GM18870 (cell line): ENCODE results near the gene TOP2A.
"Not testable (repeated sequence)": the region's sequence is repeated elsewhere in the genome, so short reads cannot be mapped to it uniquely, and the experiment has no call there.

Source experiments
- ATAC-seq: cut with Tn5 transposase; IDR thresholded peaks from one replicate; pipeline ENCODE4 v1.9.1; 2021; ENCODE audit warnings: moderate library complexity; ENCODE audit not compliant: unreplicated experiment

TOP2A gene

DNA sequence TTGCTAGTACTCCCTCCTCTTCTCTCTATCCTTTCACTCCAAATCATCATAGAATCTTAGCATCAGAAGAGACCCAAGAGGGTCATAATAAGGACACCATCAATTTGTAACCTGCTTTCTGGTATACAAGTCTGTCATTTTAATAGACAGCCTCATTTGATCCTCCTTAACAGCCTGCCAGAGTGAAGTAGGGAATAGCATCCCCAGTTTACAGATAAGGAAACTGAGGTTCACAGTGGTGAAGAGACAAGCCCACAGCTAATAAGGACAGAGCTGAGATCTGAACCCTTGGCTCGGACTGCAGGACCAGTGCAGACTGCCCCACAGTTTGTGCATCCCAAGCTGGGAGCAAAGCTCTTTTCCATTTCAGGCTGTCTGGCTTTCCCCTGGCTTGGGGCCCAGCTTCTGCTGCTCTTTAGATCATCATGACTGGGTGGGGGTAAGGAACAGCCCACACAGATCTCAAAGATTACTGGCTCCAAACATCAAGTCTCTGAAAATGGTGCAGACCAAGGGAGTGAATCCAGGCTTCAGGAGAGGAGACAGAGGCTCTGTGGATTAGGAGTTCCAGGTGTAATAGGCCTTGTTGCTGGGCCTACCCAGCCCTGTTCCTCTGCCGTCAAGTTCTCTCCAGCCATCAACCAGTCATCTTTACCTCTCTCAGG lies 15.3 kb upstream of the TOP2A start:
- ATAC-seq = no peak

- ATAC-seq = no peak
Measured at GRCh38 chr17:40431231-40431602, 13.5 kb upstream of the TOP2A start.

- ATAC-seq = no peak
Measured at GRCh38 chr17:40430272-40431230, 12.9 kb upstream of the TOP2A start.

GRCh38 chr17:40427002-40427491 lies 9.4 kb upstream of the TOP2A start:
- ATAC-seq = no peak

- no peak for ATAC-seq
Measured at GRCh38 chr17:40425741-40426140, 8.0 kb upstream of the TOP2A start.

DNA sequence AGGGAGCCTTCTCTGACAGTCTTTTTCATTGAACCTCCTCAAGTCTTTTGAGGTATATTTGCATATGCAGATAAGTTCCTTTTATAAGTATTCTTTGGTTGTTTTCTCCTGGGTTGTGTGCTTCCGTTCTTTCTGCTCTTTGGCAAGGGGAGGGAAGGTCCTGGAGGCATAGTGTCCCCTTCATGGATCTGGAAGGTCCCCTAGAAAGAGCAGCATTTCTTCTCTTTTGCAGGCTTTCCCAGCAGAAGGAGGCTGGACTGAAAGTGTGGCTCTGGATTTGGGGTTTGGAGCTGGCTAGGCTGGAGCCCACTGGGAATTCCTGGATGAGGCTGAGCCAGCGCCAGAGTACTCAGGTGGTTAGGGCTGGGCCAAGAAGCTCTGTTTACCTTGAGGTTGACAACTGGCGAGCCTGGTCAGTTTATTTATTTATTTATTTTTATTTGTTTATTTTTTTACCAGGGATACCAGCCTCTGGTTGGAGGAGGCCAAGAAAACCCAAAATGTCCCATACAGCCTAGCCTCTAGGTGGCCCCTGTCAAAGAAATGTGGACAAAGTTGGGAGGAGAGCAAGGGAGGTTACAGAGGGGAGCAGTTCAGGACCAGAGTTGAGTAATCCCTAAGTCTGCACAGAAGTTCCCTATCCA lies 5.4 kb upstream of the TOP2A start:
- no peak for ATAC-seq

DNA sequence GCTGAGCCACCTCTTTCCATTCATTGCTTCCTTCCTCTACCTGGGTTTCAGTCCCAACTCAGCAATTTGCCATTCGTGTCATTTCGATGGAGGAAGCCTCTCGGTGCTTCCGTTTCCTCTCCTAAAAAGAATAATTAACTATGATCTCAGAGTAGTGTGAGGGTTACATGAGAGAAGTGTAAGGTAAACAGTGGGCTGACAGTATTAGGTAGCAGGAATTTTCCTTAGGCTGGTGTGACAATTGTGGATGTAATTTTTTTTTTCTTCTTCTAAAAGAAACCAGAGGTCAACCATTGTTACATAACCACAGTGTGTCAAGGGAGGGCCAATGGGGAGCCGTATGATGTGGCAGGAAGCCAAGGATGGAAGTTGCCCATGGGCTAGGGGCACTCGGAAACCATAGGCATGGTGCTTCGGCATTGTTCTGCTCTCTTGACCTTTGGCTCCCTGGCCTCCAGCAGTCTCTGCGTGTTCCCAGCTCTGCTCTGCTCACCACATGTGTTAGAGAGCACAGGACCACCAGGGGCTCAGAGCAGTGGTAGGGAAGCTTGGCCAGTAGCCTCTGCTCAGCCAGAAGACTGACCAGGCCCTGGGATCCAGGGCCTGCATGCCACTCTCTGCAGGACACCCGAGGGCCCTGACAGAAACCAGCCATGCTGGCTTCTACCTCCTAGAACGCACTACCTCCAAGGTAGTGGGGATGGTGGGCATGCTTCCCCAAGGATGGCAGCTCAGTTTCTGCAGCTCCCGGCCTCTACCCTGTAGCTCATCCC lies 2.0 kb upstream of the TOP2A start:
- ATAC-seq = no peak

DNA sequence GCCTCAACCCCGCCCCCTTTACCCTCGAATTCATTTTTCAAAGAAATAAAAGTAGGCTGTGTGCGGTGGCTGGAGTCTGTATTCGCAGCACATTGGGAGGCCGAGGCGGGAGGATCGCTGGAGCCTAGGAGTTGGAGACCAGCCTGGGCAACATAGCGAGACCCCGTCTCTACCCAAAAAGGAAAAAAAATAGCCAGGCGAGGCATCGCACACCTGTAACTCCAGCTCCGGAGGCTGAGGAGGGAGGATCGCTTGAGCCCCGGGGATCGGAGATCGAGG lies 671 bp upstream of the TOP2A start:
- no peak for ATAC-seq

GRCh38 chr17:40417258-40417608 lies 463 bp downstream of the TOP2A start:
- ATAC-seq = no peak

DNA sequence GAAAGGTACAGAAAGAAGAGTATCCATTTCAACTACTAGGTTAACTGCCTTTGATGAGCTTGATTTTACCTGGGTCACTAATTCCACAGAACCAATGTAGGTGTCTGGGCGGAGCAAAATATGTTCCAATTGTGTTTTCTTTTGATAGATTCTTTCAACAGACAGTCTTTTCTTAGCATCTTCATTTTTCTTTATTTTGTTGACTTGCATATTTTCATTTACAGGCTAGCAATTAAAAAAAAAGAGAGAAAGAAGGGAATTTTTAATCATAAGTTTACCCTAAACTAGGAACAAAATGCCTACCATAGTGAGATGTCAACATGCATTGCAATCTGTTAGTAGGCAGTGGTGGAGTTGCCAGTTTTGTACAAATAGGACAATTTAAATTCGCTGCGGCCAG lies 1.0 kb downstream of the TOP2A start:
- no peak for ATAC-seq

GRCh38 chr17:40415390-40415789 lies 2.3 kb downstream of the TOP2A start:
- ATAC-seq = no peak

DNA sequence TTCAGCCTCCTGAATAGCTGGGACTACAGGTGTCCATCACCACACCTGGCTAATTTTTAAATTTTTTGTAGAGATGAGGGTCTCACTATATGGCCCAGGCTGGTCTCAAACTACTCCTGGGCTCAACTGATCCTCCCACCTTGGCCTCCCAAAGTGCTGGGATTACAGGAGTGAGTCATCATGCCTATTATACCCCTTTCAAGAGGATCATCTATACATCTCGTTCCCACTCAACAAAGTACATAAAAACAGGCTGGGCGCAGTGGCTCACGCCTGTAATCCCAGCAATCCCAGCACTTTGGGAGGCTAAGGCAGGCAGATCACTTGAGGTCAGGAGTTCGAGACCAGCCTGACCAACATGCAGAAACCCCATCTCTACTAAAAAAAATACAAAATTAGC lies 3.4 kb downstream of the TOP2A start:
- ATAC-seq = not testable (repeated sequence)

- no peak for ATAC-seq
Measured at GRCh38 chr17:40412880-40413279, 4.8 kb downstream of the TOP2A start.

GRCh38 chr17:40411821-40412220 lies 5.9 kb downstream of the TOP2A start:
- ATAC-seq = no peak

DNA sequence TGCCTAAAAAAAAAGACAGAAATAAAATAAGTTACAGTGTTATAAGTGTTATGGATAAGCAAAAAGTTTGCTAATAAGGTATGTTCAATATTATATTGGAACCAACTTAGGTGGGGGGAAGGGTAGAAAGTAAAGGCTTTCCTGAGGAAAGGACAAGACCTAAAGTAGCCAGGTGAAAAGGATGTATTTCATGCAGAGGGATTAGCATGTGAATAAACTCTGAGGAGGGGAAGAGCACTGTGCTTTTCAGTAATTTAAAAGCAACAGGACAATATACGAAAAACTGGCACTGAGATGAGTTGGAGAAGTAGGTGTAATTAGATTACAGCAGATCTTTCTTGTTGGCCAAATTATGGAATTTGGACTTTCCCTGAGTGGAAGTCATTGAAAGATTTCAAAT lies 7.6 kb downstream of the TOP2A start:
- no peak for ATAC-seq

GRCh38 chr17:40409540-40409939 lies 8.2 kb downstream of the TOP2A start:
- not testable (repeated sequence) for ATAC-seq

- ATAC-seq = no peak
Measured at GRCh38 chr17:40407460-40407859, 10.2 kb downstream of the TOP2A start.

GRCh38 chr17:40404003-40404402 lies 13.7 kb downstream of the TOP2A start:
- no peak for ATAC-seq

DNA sequence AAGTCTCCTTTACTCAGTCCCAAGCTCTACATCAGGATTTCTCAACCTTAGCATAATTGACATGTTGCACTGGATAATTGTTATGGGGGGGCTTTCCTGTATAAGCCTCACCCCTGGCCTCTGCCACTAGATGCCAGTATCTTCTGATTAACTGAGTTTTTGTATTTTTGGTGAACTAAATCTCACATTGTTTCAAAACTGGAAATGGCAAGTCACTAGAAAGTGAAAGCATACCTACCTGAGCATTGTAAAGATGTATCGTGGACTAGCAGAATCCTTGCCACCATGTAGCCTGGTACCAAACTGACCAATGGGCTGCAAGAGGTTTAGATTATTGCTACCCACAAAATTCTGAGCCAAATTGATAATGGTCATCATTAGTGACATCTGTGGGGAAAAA lies 15.0 kb downstream of the TOP2A start:
- ATAC-seq = no peak

DNA sequence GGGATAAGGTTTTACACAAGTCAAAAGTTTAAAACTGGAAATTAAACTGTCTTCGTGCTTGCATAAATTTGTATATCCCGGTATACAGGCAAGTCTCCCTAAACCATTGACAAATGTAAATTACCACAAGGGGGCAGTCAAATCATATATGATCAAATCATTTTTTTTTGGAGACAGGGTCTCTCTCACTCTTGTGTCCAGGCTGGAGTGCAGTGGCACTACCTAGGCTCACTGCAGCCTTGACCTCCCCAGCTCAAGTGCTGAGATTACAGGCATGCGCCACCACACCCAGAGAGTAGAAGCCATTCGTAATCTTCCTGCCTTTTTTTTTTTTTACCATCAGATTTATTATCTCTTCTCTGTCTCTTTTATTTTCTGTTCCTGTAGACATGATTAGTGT lies 18.5 kb downstream of the TOP2A start:
- no peak for ATAC-seq

DNA sequence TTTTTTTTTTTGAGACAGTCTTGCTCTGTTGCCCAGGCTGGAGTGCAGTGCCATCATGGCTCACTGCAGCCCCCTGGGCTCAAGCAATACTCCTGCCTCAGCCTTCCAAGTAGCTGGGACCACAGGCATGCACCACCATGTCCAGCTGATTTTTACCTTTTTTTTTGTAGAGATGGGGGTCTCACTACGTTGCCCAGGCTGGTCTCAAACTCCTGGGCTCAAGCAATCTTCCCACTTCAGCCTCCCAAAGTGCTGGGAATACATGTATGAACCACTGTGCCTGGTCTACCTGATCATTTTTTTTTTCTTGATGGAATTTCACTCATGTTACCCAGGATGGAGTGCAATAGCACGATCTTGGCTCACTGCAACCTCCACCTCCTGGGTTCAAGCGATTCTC lies 31.1 kb downstream of the TOP2A start:
- ATAC-seq = not testable (repeated sequence)
